ENCODE results near the gene MMAA. TPM values are rescaled to one million over a fixed set of nuclear protein-coding genes. Genes with fewer than 3 reads are reported as not detected.
"Not testable (repeated sequence)": the region's sequence is repeated elsewhere in the genome, so short reads cannot be mapped to it uniquely, and the experiment has no call there.

MMAA gene
- total RNA-seq, 4 donors from 2014 or later, result 0.26 to 7.5 (median 3.5) TPM

- TF ChIP-seq POLR2A (IDR thresholded peaks at IDR 0.05) (no peak), CTCF (IDR thresholded peaks at IDR 0.05) (no peak)
- intact Hi-C loops (cut with DNase I; ENCODE audit: low total_unique reads), result no loop called here
- Histone ChIP-seq H3K27me3 (peaks cover 0 to 3% of the 10 kb centered on the region in 2 donors), H3K4me3 (no peak overlapping the region), H3K9me3 (no peaks in the 10 kb centered on the region), H3K27ac (no peak overlapping the region), H3K36me3 (no peaks in the 10 kb centered on the region), H3K4me1 (no peaks in the 10 kb centered on the region)
- no peak for DNase-seq
Measured at GRCh38 chr4:145639186-145639698, 20.1 kb downstream of the MMAA start.

GRCh38 chr4:145640236-145640635 lies 21.1 kb downstream of the MMAA start:
- H3K9me3 ChIP-seq; H3K36me3 ChIP-seq; H3K4me1 ChIP-seq; intact Hi-C loops (cut with DNase I; ENCODE audit: low total_unique reads); H3K4me3 ChIP-seq; DNase-seq; H3K27me3 ChIP-seq: not testable (repeated sequence)
- peak overlapping the region; percentile 0 to 41 for H3K27ac ChIP-seq

- Histone ChIP-seq H3K27me3 (peaks cover 0 to 3% of the 10 kb centered on the region in 2 donors), H3K4me1 (no peaks in the 10 kb centered on the region), H3K9me3 (no peaks in the 10 kb centered on the region), H3K36me3 (no peaks in the 10 kb centered on the region), H3K27ac (no peak overlapping the region), H3K4me3 (no peak overlapping the region)
- intact Hi-C loops (cut with DNase I; ENCODE audit: low total_unique reads), result no loop called here
- no peak for TF ChIP-seq CTCF (IDR thresholded peaks at IDR 0.05)
- TF ChIP-seq POLR2A (IDR thresholded peaks at IDR 0.05), result no peak
- no peak for DNase-seq
Measured at GRCh38 chr4:145643295-145643694, 24.1 kb downstream of the MMAA start.

- no peaks in the 10 kb centered on the region for H3K4me1 ChIP-seq
- no peak overlapping the region for H3K4me3 ChIP-seq
- no peak for DNase-seq
- H3K36me3 ChIP-seq, result no peaks in the 10 kb centered on the region
- H3K27ac ChIP-seq, result no peak overlapping the region
- TF ChIP-seq CTCF (IDR thresholded peaks at IDR 0.05) (no peak), POLR2A (IDR thresholded peaks at IDR 0.05) (no peak)
- no peaks in the 10 kb centered on the region for H3K9me3 ChIP-seq
- no peaks in the 10 kb centered on the region for H3K27me3 ChIP-seq
- intact Hi-C loops (cut with DNase I; ENCODE audit: low total_unique reads), result no loop called here
Measured at GRCh38 chr4:145644699-145645098, 25.5 kb downstream of the MMAA start.

- Histone ChIP-seq H3K27ac (no peak overlapping the region), H3K4me1 (no peaks in the 10 kb centered on the region), H3K27me3 (no peaks in the 10 kb centered on the region), H3K36me3 (no peaks in the 10 kb centered on the region), H3K4me3 (no peak overlapping the region), H3K9me3 (no peaks in the 10 kb centered on the region)
- intact Hi-C loops (cut with DNase I; ENCODE audit: low total_unique reads), result no loop called here
- DNase-seq, result no peak
- TF ChIP-seq POLR2A (IDR thresholded peaks at IDR 0.05) (no peak), CTCF (IDR thresholded peaks at IDR 0.05) (no peak)
Measured at GRCh38 chr4:145656156-145656555, 37.0 kb downstream of the MMAA start.

GRCh38 chr4:145660064-145660463 lies 40.9 kb downstream of the MMAA start:
- Histone ChIP-seq H3K4me1 (no peaks in the 10 kb centered on the region), H3K9me3 (no peaks in the 10 kb centered on the region), H3K36me3 (no peaks in the 10 kb centered on the region), H3K27ac (no peak overlapping the region), H3K4me3 (no peak overlapping the region), H3K27me3 (no peaks in the 10 kb centered on the region)
- intact Hi-C loops (cut with DNase I; ENCODE audit: low total_unique reads), result no loop called here
- DNase-seq, result no peak
- TF ChIP-seq POLR2A (IDR thresholded peaks at IDR 0.05), result no peak
- TF ChIP-seq CTCF (IDR thresholded peaks at IDR 0.05), result no peak
